GM15510 (cell line): ENCODE data around the gene FBLN2.

ENCODE experiments used
- POLR2A ChIP-seq: IDR thresholded peaks from 3 replicates; pipeline ENCODE4 v1.6.1; 2011; ENCODE audit warnings: borderline replicate concordance; ENCODE audit not compliant: insufficient read length; ENCODE audit errors: extremely low read depth

The FBLN2 gene

GRCh38 chr3:13548696-13549622 lies at the start of gene FBLN2:
FBLN2 (plus strand) TSS chr3:13549125; CDS start chr3:13570356, 21,231 bp downstream.
- TF ChIP-seq POLR2A, result no peak

- TF ChIP-seq POLR2A, result no peak
Observed at GRCh38 chr3:13500133-13500885, 48.6 kb upstream of the FBLN2 start.

- no peak for TF ChIP-seq POLR2A
Observed at GRCh38 chr3:13501056-13501455, 47.9 kb upstream of the FBLN2 start.

GRCh38 chr3:13501521-13501920 lies 47.4 kb upstream of the FBLN2 start:
- TF ChIP-seq POLR2A, result no peak

- TF ChIP-seq POLR2A, result no peak
Observed at GRCh38 chr3:13501958-13502790, 46.8 kb upstream of the FBLN2 start.

- TF ChIP-seq POLR2A, result no peak
Observed at GRCh38 chr3:13502791-13503060, 46.2 kb upstream of the FBLN2 start.

- TF ChIP-seq POLR2A, result no peak
Observed at GRCh38 chr3:13504161-13504831, 44.6 kb upstream of the FBLN2 start.

GRCh38 chr3:13505147-13506130 lies 43.5 kb upstream of the FBLN2 start:
- TF ChIP-seq POLR2A, result no peak

GRCh38 chr3:13506239-13506638 lies 42.7 kb upstream of the FBLN2 start:
- no peak for TF ChIP-seq POLR2A

- no peak for TF ChIP-seq POLR2A
Observed at GRCh38 chr3:13506680-13507079, 42.2 kb upstream of the FBLN2 start.

- no peak for TF ChIP-seq POLR2A
Observed at GRCh38 chr3:13507247-13507569, 41.7 kb upstream of the FBLN2 start.

GRCh38 chr3:13507570-13508339 lies 41.2 kb upstream of the FBLN2 start:
- no peak for TF ChIP-seq POLR2A

- TF ChIP-seq POLR2A, result no peak
Observed at GRCh38 chr3:13508496-13508895, 40.4 kb upstream of the FBLN2 start.

- no peak for TF ChIP-seq POLR2A
Observed at GRCh38 chr3:13509059-13509815, 39.7 kb upstream of the FBLN2 start.
